ENCODE data around the gene MIB1. TPM values are rescaled to one million over a fixed set of nuclear protein-coding genes. Genes with fewer than 3 reads are reported as not detected.

Gene MIB1
- total and polyA plus RNA-seq, 9 of the 15 experiments (the other 6 are each of a cell fraction or from before 2014, with no cell fraction given) = 7.2 to 43.8 (median 23.2) TPM

- peaks cover 48% of the 10 kb centered on the region for H3K36me3 ChIP-seq (ENCODE audit: control insufficient read depth, insufficient read depth, low read length)
- no peak overlapping the region for H3K9ac ChIP-seq (ENCODE audit: insufficient read depth in 1 of 2, low read depth in 2 of 2, low read length in 2 of 2)
- WGBS (ENCODE audit: insufficient coverage, low coverage, missing lambda C conversion rate) = 71% methylated on average over 2 of the region's 2 CpGs
- H3K9me3 ChIP-seq (replicated peaks; ENCODE audit: control insufficient read depth, insufficient read depth, low read depth, low read length) = no peaks in the 10 kb centered on the region
- ATAC-seq = no peak
- no peaks in the 10 kb centered on the region for H3K4me1 ChIP-seq (replicated peaks in 1 of 2; ENCODE audit: control insufficient read depth in 2 of 2, insufficient read depth in 2 of 2, low read length in 2 of 2)
- TF ChIP-seq, protein P1, sequence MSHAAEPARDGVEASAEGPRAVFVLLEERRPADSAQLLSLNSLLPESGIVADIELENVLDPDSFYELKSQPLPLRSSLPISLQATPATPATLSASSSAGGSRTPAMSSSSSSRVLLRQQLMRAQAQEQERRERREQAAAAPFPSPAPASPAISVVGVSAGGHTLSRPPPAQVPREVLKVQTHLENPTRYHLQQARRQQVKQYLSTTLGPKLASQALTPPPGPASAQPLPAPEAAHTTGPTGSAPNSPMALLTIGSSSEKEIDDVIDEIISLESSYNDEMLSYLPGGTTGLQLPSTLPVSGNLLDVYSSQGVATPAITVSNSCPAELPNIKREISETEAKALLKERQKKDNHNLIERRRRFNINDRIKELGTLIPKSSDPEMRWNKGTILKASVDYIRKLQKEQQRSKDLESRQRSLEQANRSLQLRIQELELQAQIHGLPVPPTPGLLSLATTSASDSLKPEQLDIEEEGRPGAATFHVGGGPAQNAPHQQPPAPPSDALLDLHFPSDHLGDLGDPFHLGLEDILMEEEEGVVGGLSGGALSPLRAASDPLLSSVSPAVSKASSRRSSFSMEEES (CRISPR knock-in tag; IDR thresholded peaks at IDR 0.05) = no peak
- TF ChIP-seq EP400 (IDR thresholded peaks at IDR 0.05) (no peak), FUS (optimal IDR thresholded peaks at IDR 0.05; ENCODE audit: low read depth, low read length) (no peak), MAFK (IDR thresholded peaks at IDR 0.05; ENCODE audit: low read length) (no peak), ARID1B (IDR thresholded peaks at IDR 0.05) (no peak), ZNF124 (CRISPR knock-in tag; IDR thresholded peaks at IDR 0.05) (no peak), RBM25 (IDR thresholded peaks at IDR 0.05; ENCODE audit: low read depth, low read length, severe bottlenecking) (peak; percentile 49), ZNF316 (IDR thresholded peaks at IDR 0.05) (0 out of 2 replicates have a peak, but pooled peaks have one; percentile 16), RAD51 (IDR thresholded peaks at IDR 0.05; ENCODE audit: borderline replicate concordance, low read depth) (no peak)
- TF ChIP-seq, protein P2, sequence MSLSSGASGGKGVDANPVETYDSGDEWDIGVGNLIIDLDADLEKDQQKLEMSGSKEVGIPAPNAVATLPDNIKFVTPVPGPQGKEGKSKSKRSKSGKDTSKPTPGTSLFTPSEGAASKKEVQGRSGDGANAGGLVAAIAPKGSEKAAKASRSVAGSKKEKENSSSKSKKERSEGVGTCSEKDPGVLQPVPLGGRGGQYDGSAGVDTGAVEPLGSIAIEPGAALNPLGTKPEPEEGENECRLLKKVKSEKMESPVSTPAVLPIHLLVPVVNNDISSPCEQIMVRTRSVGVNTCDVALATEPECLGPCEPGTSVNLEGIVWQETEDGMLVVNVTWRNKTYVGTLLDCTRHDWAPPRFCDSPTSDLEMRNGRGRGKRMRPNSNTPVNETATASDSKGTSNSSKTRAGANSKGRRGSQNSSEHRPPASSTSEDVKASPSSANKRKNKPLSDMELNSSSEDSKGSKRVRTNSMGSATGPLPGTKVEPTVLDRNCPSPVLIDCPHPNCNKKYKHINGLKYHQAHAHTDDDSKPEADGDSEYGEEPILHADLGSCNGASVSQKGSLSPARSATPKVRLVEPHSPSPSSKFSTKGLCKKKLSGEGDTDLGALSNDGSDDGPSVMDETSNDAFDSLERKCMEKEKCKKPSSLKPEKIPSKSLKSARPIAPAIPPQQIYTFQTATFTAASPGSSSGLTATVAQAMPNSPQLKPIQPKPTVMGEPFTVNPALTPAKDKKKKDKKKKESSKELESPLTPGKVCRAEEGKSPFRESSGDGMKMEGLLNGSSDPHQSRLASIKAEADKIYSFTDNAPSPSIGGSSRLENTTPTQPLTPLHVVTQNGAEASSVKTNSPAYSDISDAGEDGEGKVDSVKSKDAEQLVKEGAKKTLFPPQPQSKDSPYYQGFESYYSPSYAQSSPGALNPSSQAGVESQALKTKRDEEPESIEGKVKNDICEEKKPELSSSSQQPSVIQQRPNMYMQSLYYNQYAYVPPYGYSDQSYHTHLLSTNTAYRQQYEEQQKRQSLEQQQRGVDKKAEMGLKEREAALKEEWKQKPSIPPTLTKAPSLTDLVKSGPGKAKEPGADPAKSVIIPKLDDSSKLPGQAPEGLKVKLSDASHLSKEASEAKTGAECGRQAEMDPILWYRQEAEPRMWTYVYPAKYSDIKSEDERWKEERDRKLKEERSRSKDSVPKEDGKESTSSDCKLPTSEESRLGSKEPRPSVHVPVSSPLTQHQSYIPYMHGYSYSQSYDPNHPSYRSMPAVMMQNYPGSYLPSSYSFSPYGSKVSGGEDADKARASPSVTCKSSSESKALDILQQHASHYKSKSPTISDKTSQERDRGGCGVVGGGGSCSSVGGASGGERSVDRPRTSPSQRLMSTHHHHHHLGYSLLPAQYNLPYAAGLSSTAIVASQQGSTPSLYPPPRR (CRISPR knock-in tag; IDR thresholded peaks at IDR 0.05; ENCODE audit: borderline replicate concordance) = no peak
- no peak for FAIRE-seq
- no peak overlapping the region for H3K4me2 ChIP-seq (ENCODE audit: insufficient read depth, low read length)
- no TSS peak for BruUV-seq (replicated peaks)
- CTCF ChIA-PET (ENCODE audit: low intra/inter-chr PET ratio) = no interaction called here
- H3K4me3 ChIP-seq = no peak overlapping the region
- POLR2A ChIA-PET = no interaction called here
- no peaks in the 10 kb centered on the region for H3K27me3 ChIP-seq (ENCODE audit: control insufficient read depth in 2 of 2, insufficient read depth in 2 of 2, low read length in 2 of 2)
- no peaks in the 10 kb centered on the region for H3K79me2 ChIP-seq (ENCODE audit: control insufficient read depth, insufficient read depth, low read length)
- H3K27ac ChIP-seq (ENCODE audit: extremely low read depth, low read depth, low read length) = no peak overlapping the region
- in situ Hi-C loops (cut with MboI) = no loop called here
- H4K20me1 ChIP-seq (replicated peaks; ENCODE audit: control insufficient read depth, insufficient read depth, low read length) = no peaks in the 10 kb centered on the region
- no peak overlapping the region for H2AFZ ChIP-seq (ENCODE audit: low read depth, low read length)
- intact Hi-C loops (cut with micrococcal nuclease) = no loop called here
- H3K9me1 ChIP-seq (ENCODE audit: control insufficient read depth, insufficient read depth, low read length) = no peaks in the 10 kb centered on the region
- DNase-seq (ENCODE audit: extremely low read depth in 1 of 4, low spot score in 3 of 4) = no peak
Measured at GRCh38 chr18:21809725-21810124, 69.1 kb downstream of the MIB1 start.
